GM19238 (cell line): Measurements from ENCODE around the gene SPOUT1.
"Not testable (repeated sequence)": the region's sequence is repeated elsewhere in the genome, so short reads cannot be mapped to it uniquely, and the experiment has no call there.

ENCODE experiments used
- DNase-seq: peaks from one replicate; pipeline ENCODE4 v3.0.0; 2011; ENCODE audit warnings: low spot score; ENCODE audit not compliant: insufficient read length

SPOUT1 gene

GRCh38 chr9:128810873-128811272 lies 18.7 kb downstream of the SPOUT1 start:
- DNase-seq: no peak

- DNase-seq: no peak
Measured at GRCh38 chr9:128809831-128810230, 19.8 kb downstream of the SPOUT1 start.

- DNase-seq: no peak
Measured at GRCh38 chr9:128809036-128809599, 20.5 kb downstream of the SPOUT1 start.

- DNase-seq: no peak
Measured at GRCh38 chr9:128808543-128808942, 21.1 kb downstream of the SPOUT1 start.

- no peak for DNase-seq
Measured at GRCh38 chr9:128807827-128808226, 21.8 kb downstream of the SPOUT1 start.

- DNase-seq: no peak
Measured at GRCh38 chr9:128805661-128806060, 23.9 kb downstream of the SPOUT1 start.

GRCh38 chr9:128802482-128802881 lies 27.1 kb downstream of the SPOUT1 start:
- DNase-seq: no peak

- DNase-seq: no peak
Measured at GRCh38 chr9:128800061-128800460, 29.5 kb downstream of the SPOUT1 start.

GRCh38 chr9:128798896-128799295 lies 30.7 kb downstream of the SPOUT1 start:
- DNase-seq: no peak

GRCh38 chr9:128794961-128795360 lies 34.6 kb downstream of the SPOUT1 start:
- DNase-seq: not testable (repeated sequence)

- DNase-seq: no peak
Measured at GRCh38 chr9:128792978-128793686, 36.5 kb downstream of the SPOUT1 start.

- DNase-seq: no peak
Measured at GRCh38 chr9:128792134-128792533, 37.5 kb downstream of the SPOUT1 start.

GRCh38 chr9:128790536-128790935 lies 39.1 kb downstream of the SPOUT1 start:
- DNase-seq: no peak

GRCh38 chr9:128788445-128788844 lies 41.1 kb downstream of the SPOUT1 start:
- DNase-seq: no peak

GRCh38 chr9:128787659-128788058 lies 41.9 kb downstream of the SPOUT1 start:
- no peak for DNase-seq

GRCh38 chr9:128786681-128787601 lies 42.7 kb downstream of the SPOUT1 start, which contains the start of gene TBC1D13:
Gene TBC1D13, plus strand, starts transcription at chr9:128787253. Its CDS starts 101 bp downstream, at chr9:128787354.
- DNase-seq: peak; percentile 93

- DNase-seq: no peak
Measured at GRCh38 chr9:128785427-128785826, 44.2 kb downstream of the SPOUT1 start.

GRCh38 chr9:128782669-128783068 lies 46.9 kb downstream of the SPOUT1 start:
- DNase-seq: no peak

- DNase-seq: no peak
Measured at GRCh38 chr9:128781187-128782070, 48.2 kb downstream of the SPOUT1 start.

GRCh38 chr9:128780093-128780492 lies 49.5 kb downstream of the SPOUT1 start:
- not testable (repeated sequence) for DNase-seq

- no peak for DNase-seq
Measured at GRCh38 chr9:128774804-128775203, 54.8 kb downstream of the SPOUT1 start.
